NOMO-1 (cell line): ENCODE results near the gene CCNY.
A peak's percentile ranks its signal among the peaks of the same experiment; 100 is the strongest.
"Not testable (repeated sequence)": the region's sequence is repeated elsewhere in the genome, so short reads cannot be mapped to it uniquely, and the experiment has no call there.

Source experiments
- DNase-seq, 2 experiments: peaks; one replicate each; lab custom pipeline; 2025; ENCODE audit not compliant: unreplicated experiment in 2 of 2; lab: John Stamatoyannopoulos, UW

CCNY gene

GRCh38 chr10:35506741-35507140 lies 170.4 kb downstream of the CCNY start:
- no peak for DNase-seq

- no peak for DNase-seq
These were observed 171.3 kb downstream of the CCNY start for GRCh38 chr10:35507519-35508109.

DNA sequence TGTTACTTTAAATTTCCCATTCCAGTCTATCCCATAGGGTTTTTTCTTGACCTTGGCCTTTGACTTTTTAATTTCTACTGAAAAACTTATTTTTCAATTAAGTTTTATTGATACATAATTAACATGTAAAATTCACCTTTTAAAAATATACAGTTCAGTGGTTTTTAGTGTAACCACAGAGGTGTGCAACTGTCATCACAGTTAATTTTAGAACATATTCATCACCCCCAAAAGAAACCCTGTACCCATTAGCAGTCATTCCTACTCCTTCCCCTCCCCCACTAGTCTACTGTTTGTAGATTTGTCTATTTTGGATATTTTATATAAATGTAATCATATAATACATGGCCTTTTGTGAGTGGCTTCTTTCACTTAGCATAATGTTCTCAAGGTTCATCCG lies 172.3 kb downstream of the CCNY start:
- DNase-seq = no peak

GRCh38 chr10:35510891-35511290 lies 174.6 kb downstream of the CCNY start:
- DNase-seq = no peak

DNA sequence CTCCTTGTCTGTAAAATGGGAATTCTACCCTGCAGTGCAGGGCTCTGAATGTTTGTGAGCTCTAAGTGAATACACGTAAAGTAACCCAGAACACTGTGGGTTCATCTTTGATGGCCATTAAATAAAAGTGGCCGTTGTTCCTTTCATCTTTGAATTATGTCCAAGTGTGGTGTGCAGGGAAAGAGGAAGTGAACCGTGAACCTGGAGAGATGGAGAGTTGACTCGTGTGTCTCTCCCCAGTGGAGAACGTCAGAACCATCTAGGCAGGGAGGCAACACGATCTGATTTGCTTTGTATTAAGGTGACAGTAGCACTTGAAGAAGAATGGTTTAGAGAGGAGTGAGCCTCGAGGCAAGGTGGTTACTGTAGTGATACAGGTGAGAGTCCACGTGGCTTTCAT lies 175.3 kb downstream of the CCNY start:
- peak in 1 of 2 experiments; percentile 13 for DNase-seq

DNA sequence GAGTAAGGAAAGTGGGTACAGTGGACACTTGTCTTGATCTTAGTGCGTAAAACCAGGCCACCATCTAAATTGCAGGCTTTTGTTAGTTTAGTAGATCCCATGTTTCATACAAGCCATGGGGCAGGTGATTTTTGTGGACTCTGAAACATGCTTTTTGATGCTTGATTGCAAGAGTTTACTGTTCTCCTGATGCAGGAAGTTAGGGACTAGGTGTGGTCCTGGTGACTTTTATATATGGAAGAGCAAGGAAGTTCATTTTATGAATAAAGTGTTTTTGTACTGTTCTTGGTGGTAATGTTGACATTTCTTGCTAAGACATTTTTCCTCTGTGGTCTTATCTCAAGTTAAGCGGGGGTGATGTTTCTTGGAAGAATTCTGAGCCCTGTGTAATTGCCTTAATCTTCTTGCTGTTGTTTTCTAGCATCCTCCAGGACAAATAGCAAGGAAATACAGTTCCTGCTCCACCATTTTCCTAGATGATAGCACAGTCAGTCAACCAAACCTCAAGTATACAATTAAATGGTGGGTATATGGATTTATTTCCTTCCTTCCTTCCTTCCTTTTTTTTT lies 179.9 kb downstream of the CCNY start:
- DNase-seq = no peak

DNA sequence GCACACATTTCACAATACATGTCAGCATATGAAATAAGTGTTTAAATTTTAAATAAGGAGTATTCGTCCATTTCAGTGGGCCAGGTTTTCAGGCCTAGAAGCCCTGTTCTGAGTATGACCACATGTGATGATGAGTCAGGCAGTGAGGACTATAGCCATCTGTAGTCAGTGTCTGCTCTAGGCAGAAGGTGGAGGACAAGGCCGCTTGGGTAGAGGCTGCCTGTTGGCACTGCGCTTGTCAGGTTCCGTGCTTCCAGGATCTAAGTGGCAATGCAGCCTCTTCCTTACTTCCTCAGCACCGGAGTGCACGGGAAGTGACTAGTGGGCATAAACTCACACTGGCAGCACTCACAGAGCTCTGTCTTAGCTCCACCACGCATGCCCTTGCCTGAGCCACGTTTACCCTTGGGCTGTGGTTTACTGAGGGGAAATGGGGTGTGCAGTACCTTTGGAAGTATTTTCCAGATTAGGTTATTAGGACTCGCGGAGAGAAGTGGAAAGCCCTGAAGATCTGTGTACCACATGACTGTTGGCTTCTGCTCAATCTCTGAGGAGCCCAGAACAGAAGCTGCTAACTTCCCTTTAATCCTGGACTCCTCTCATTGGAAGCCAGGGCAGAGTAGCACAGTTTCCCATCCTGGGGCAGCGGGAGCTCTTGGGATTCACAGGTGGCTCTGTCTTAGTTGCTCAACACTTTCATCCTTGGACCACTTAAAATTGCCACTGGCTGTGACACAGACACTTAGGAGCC lies 181.3 kb downstream of the CCNY start:
- no peak for DNase-seq

DNA sequence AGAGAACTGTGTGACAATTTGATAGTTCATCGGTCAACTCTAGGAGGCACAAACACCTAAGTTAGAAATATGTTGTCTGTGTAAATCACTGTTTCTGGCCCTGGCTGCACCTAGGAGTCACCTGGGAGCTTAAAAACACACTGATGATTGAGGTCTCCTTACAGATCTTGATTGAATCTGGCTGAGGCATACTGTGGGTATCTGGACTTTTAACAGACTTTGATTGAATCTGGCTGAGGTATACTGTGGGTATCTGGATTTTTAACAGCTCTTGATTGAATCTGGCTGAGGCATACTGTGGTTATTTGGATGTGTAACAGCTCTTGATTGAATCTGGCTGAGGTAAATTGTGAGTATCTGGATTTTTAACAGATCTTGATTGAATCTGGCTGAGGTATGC lies 181.9 kb downstream of the CCNY start:
- not testable (repeated sequence) for DNase-seq

DNA sequence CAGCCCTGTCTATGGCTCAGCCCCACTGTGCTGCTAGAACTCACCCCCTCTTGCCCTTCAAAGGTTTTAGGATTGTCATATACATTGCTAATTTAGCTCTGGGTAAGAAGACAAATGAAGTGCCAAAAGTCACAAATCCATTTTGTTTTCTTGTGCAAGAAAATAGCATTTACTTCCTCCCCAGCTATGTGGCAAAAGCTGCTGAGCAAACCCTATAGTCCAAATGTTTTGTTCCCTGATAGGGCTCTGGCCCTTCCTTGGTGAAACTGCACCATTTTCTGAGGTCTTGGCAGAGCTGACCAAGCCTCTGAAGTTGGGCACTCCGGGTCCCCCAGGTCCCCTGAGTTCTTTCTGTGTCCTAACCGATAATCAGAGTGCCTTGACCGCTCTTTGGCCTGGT lies 184.7 kb downstream of the CCNY start:
- no peak for DNase-seq

GRCh38 chr10:35523670-35524225 lies 187.4 kb downstream of the CCNY start:
- DNase-seq = peak in 1 of 2 experiments; percentile 50

- no peak for DNase-seq
These were observed 190.4 kb downstream of the CCNY start for GRCh38 chr10:35526746-35527145.

DNA sequence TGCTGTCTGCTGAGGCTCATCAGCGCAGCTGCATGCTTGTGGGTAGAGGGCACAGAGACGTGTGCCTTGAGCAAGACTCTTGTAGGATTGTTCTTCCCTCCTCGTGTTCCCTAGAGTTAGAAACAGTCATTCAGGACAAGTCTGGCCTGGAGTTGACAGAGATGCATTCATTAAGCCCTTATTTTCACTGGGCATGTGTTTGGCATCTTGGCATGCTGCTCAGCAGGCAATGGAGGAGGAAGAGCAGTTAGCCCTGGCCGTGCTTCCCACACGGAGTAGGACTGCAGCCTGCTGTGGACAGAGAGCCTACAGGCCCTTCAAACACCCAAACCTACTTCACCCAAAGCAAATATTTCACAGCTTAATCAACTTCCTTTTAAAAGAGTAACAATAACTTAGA lies 195.8 kb downstream of the CCNY start:
- DNase-seq = no peak

DNA sequence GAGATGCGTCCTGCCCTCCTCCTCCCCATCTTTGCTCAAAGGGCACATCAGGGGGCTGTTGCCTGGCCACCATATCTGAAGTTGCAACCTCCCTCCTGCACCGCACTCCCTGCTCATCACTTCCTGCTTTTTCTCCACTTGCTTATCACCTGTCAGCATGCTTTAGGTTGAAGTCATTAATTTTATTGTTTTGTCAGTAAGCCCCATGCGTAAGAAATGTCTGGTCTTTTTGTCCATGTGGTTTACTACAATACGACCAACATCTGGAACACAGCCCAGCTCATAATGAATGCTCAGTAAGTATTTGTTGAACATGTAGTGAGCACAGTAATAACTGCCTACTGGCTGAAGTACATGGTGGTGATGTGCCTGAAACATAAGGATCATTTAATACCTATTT lies 197.3 kb downstream of the CCNY start:
- no peak for DNase-seq

- DNase-seq = no peak
These were observed 198.8 kb downstream of the CCNY start for GRCh38 chr10:35535136-35535535.

GRCh38 chr10:35536789-35537188 lies 200.5 kb downstream of the CCNY start:
- DNase-seq = no peak

GRCh38 chr10:35537925-35538324 lies 201.6 kb downstream of the CCNY start:
- DNase-seq = not testable (repeated sequence)

DNA sequence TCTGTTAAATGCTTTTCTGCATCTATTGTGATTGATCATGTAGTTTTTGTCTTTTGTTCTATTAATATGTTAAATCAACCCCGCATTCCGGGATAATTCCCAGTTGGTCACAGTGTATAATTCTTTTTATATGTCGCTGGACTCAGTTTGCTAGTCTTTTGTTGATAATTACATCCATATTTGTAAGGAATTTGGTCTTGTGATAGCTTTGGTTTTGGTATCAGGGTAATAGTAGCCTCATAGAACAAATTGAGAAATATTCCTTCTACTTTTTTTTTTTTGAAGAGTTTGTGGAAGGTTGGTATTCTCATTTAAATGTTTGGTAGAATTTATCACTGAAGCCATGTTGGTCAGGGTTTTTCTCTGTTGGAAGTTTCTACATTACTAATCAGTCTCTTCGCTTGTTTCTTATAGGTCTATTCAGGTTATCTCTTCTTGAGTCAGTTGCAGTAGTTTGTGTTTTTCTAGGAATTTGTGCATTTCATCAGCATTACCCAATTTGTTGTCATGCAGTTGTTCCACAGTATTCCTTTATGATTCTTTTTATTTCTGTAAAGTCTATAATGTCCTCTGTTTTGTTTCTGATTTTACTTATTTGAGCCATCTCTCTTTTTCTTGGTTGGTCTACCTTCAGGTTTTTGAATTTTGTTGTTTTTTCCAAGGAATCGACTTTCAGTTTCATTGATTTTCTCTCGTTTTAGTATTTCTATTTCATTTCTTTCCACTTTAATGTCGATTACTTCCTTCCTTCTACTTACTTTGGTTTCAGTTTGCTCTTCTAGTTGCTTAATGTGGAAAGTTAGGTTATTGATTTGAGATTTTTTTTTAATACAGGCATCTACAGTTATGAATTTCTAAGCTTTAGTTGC lies 204.2 kb downstream of the CCNY start:
- DNase-seq = no peak

DNA sequence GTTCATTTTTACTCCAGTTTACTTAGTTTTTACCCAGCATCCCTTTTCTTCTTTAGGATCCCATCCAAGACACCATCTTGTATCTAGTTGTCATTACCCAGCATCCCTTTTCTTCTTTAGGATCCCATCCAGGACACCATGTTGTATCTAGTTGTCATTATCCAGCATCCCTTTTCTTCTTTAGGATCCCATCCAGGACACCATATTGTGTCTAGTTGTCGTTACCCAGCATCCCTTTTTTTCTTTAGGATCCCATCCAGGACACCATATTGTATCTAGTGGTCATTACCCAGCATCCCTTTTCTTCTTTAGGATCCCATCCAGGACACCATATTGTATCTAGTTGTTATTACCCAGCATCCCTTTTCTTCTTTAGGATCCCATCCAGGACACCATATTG lies 205.4 kb downstream of the CCNY start:
- no peak for DNase-seq

- no peak for DNase-seq
These were observed 206.0 kb downstream of the CCNY start for GRCh38 chr10:35542303-35542702.

DNA sequence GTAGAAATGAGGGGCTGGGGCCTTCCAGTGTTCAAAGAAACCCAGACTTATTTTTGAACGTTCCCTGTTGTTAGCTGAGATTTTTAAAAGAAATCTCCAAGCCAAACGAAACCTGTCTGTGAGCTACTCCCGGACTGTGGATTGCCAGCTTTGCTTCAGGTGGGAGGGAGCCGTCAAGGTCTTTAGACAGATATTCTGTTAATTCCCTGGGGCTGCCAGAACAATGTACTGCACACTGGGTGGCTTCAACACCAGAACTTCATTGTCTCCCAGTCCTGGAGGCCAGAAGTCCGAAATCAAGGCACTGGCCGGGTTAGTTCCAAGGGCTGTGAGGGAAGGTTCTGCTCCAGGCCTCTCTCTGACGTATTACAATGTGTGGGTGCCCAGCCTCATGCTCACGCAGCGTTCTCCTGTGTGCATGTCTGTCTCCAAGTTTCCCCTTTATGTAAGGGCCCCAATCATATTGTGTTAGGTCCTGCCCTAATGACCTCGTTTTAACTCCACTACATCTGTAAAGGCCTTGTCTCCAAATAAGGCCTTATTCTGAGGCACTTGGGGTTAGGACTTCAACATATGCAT lies 208.9 kb downstream of the CCNY start:
- DNase-seq = no peak
